Stimulated activated CD4-positive, alpha-beta T cell treated with anti-CD3 and anti-CD28 coated beads, TNF-alpha, amount 100 ng/mL, for 48 hours (primary cell): Measurements from ENCODE around the gene PPP1R14D.

ENCODE experiments used
- DNase-seq, 3 donors: peaks; one replicate each; pipeline ENCODE4 v3.0.0-alpha.2; 2020; ENCODE audit warnings: low read depth in 3 of 3

Gene PPP1R14D

GRCh38 chr15:40782609-40783227, 45.8 kb downstream of the PPP1R14D start:
- peak; percentile 52 to 68 (median 62) for DNase-seq

GRCh38 chr15:40776537-40777141, 51.9 kb downstream of the PPP1R14D start:
- DNase-seq: no peak

GRCh38 chr15:40775740-40776536, 52.6 kb downstream of the PPP1R14D start:
- DNase-seq: no peak

- no peak for DNase-seq
Observed at GRCh38 chr15:40775007-40775406, 53.5 kb downstream of the PPP1R14D start.

- no peak for DNase-seq
Observed at GRCh38 chr15:40773902-40774301, 54.6 kb downstream of the PPP1R14D start.

- DNase-seq: no peak
Observed at GRCh38 chr15:40773496-40773895, 55.0 kb downstream of the PPP1R14D start.

GRCh38 chr15:40772014-40772413, 56.5 kb downstream of the PPP1R14D start:
- no peak for DNase-seq

GRCh38 chr15:40771242-40771641, 57.3 kb downstream of the PPP1R14D start:
- no peak for DNase-seq

GRCh38 chr15:40770147-40770721, 58.3 kb downstream of the PPP1R14D start:
- DNase-seq: no peak

- DNase-seq: peak in 1 of 3 donors; percentile 54
Observed at GRCh38 chr15:40769274-40770146, 59.0 kb downstream of the PPP1R14D start, which contains the start of gene C15orf62. TSS of gene C15orf62 (plus strand) at chr15:40769980. CDS start at chr15:40770496, 516 bp downstream.

- no peak for DNase-seq
Observed at GRCh38 chr15:40768521-40769273, 59.8 kb downstream of the PPP1R14D start.

- DNase-seq: no peak
Observed at GRCh38 chr15:40767838-40768500, 60.5 kb downstream of the PPP1R14D start.

GRCh38 chr15:40766906-40767837, 61.3 kb downstream of the PPP1R14D start:
- no peak for DNase-seq

- DNase-seq: no peak
Observed at GRCh38 chr15:40766194-40766815, 62.2 kb downstream of the PPP1R14D start.
